Endodermal cell (in vitro differentiated cells): ENCODE data around the gene ATXN10. TPM values are rescaled to one million over a fixed set of nuclear protein-coding genes. Genes with fewer than 3 reads are reported as not detected.

Experiments
- DNase-seq: peaks from one replicate; pipeline ENCODE4 v3.0.0-alpha.2; 2017
- H3K27ac ChIP-seq: 2 replicates; pipeline ENCODE4 v1.5.1; 2013; ENCODE audit warnings: mild to moderate bottlenecking, low read depth, low read length, moderate library complexity
- H3K27me3 ChIP-seq: 2 replicates; pipeline ENCODE4 v1.6.1; 2013; ENCODE audit warnings: mild to moderate bottlenecking, low read length, moderate library complexity; ENCODE audit not compliant: insufficient read depth, control insufficient read depth, poor library complexity, severe bottlenecking
- H3K36me3 ChIP-seq: 2 replicates; pipeline ENCODE4 v1.7.0; 2013; ENCODE audit warnings: mild to moderate bottlenecking, low read length, moderate library complexity; ENCODE audit not compliant: control insufficient read depth, insufficient read depth
- H3K4me1 ChIP-seq: one replicate; pipeline ENCODE4 v1.7.0; 2013; ENCODE audit warnings: low read length; ENCODE audit not compliant: control insufficient read depth, insufficient read depth
- H3K4me3 ChIP-seq: 2 replicates; pipeline ENCODE4 v1.5.1; 2013; ENCODE audit warnings: mild to moderate bottlenecking, low read length, moderate library complexity
- H3K9ac ChIP-seq: 2 replicates; pipeline ENCODE4 v1.6.1; 2013; ENCODE audit warnings: mild to moderate bottlenecking, low read length, moderate library complexity; ENCODE audit not compliant: poor library complexity, severe bottlenecking; ENCODE audit errors: extremely low read depth
- H3K9me3 ChIP-seq: 2 replicates; pipeline ENCODE4 v1.6.1; 2013; ENCODE audit warnings: mild to moderate bottlenecking, low read length, moderate library complexity; ENCODE audit not compliant: control insufficient read depth
- H3K27ac Mint-ChIP-seq: 2 replicates; pipeline ENCODE4 v1.8.0; 2020; ENCODE audit warnings: mixed read lengths
- H3K27me3 Mint-ChIP-seq: 2 replicates; pipeline ENCODE4 v1.8.0; 2021; ENCODE audit warnings: mild to moderate bottlenecking, mixed read lengths; ENCODE audit not compliant: insufficient read depth
- H3K36me3 Mint-ChIP-seq: 2 replicates; pipeline ENCODE4 v1.8.0; 2020; ENCODE audit warnings: low read depth, mixed read lengths
- H3K4me1 Mint-ChIP-seq: 2 replicates; pipeline ENCODE4 v1.8.0; 2020; ENCODE audit warnings: mixed read lengths
- H3K4me3 Mint-ChIP-seq: 2 replicates; pipeline ENCODE4 v1.8.0; 2020; ENCODE audit warnings: mild to moderate bottlenecking, moderate library complexity, mixed read lengths
- H3K9me3 Mint-ChIP-seq: 2 replicates; pipeline ENCODE4 v1.8.0; 2020; ENCODE audit warnings: mild to moderate bottlenecking, mixed read lengths
- CTCF ChIP-seq: fragments of 200-600 bp; sonication (generic); conservative IDR thresholded peaks from 2 replicates; pipeline ENCODE4 v1.5.0; 2021; ENCODE audit warnings: antibody characterized with exemption, mild to moderate bottlenecking
- WGBS, 2 experiments: methylation state at CpG; one replicate each; pipeline versions ENCODE4 v1.1.5 to v1.1.7; 2013; ENCODE audit warnings: missing lambda C conversion rate in 2 of 2, mixed read lengths in 1 of 2; ENCODE audit not compliant: insufficient coverage in 1 of 2, insufficient read length in 1 of 2; 5-methylcytosine and 5-hydroxymethylcytosine counted together
- total RNA-seq, 2 donors: library from RNA; stranded (reverse); fragmentation: NEBNext Ultra II Directional in 1 of 2; extraction: Animal tissue kit (Norgen Biotek cat#: 25700) in 1 of 2; gene quantifications; 2 replicates in 1 of 2; 3 replicates in 1 of 2; pipeline ENCODE4 v1.2.1, GENCODE V29; 2021

Gene ATXN10
- total RNA-seq, 2 donors from 2014 or later: 223 to 266 TPM

- no peak overlapping the region for H3K27ac ChIP-seq
- 83% methylated on average over 1 of the region's 3 CpGs; no CpG with 5 or more reads in 1 of the 2 experiments for WGBS, 2 experiments
- H3K4me3 Mint-ChIP-seq: no peak overlapping the region
- no peaks in the 10 kb centered on the region for H3K36me3 ChIP-seq
- no peaks in the 10 kb centered on the region for H3K36me3 Mint-ChIP-seq
- no peaks in the 10 kb centered on the region for H3K9me3 Mint-ChIP-seq
- no peaks in the 10 kb centered on the region for H3K27me3 ChIP-seq
- no peak overlapping the region for H3K27ac Mint-ChIP-seq
- peaks cover 18% of the 10 kb centered on the region for H3K4me1 Mint-ChIP-seq
- DNase-seq: no peak
- H3K27me3 Mint-ChIP-seq: peaks cover 60% of the 10 kb centered on the region
- H3K4me1 ChIP-seq: no peaks in the 10 kb centered on the region
- no peak for TF ChIP-seq CTCF
- no peak overlapping the region for H3K4me3 ChIP-seq
- no peaks in the 10 kb centered on the region for H3K9me3 ChIP-seq
- H3K9ac ChIP-seq: no peak overlapping the region
These were observed 33.4 kb upstream of the ATXN10 start for GRCh38 chr22:45638197-45638596.

- no peak overlapping the region for H3K27ac ChIP-seq
- DNase-seq: no peak
- H3K27me3 Mint-ChIP-seq: peaks cover 56% of the 10 kb centered on the region
- H3K4me1 Mint-ChIP-seq: peaks cover 14% of the 10 kb centered on the region
- no peak overlapping the region for H3K4me3 Mint-ChIP-seq
- no peaks in the 10 kb centered on the region for H3K36me3 Mint-ChIP-seq
- no peak for TF ChIP-seq CTCF
- no peaks in the 10 kb centered on the region for H3K9me3 Mint-ChIP-seq
- no peaks in the 10 kb centered on the region for H3K27me3 ChIP-seq
- 86 to 88% methylated on average over 11 to 21 of the region's 21 CpGs for WGBS, 2 experiments
- no peaks in the 10 kb centered on the region for H3K36me3 ChIP-seq
- peak overlapping the region; percentile 44 for H3K27ac Mint-ChIP-seq
- no peaks in the 10 kb centered on the region for H3K4me1 ChIP-seq
- no peaks in the 10 kb centered on the region for H3K9me3 ChIP-seq
- H3K9ac ChIP-seq: no peak overlapping the region
- no peak overlapping the region for H3K4me3 ChIP-seq
These were observed 32.5 kb upstream of the ATXN10 start for GRCh38 chr22:45638834-45639746.

GRCh38 chr22:45639747-45640102, 31.9 kb upstream of the ATXN10 start:
- Mint-ChIP-seq H3K4me1 (peaks cover 14% of the 10 kb centered on the region), H3K27me3 (peaks cover 58% of the 10 kb centered on the region), H3K4me3 (no peak overlapping the region), H3K36me3 (no peaks in the 10 kb centered on the region), H3K9me3 (no peaks in the 10 kb centered on the region), H3K27ac (no peak overlapping the region)
- Histone ChIP-seq H3K9me3 (no peaks in the 10 kb centered on the region), H3K27me3 (peaks cover 3% of the 10 kb centered on the region), H3K4me1 (no peaks in the 10 kb centered on the region), H3K27ac (no peak overlapping the region), H3K36me3 (no peaks in the 10 kb centered on the region), H3K4me3 (no peak overlapping the region), H3K9ac (no peak overlapping the region)
- DNase-seq: no peak
- 77 to 80% methylated on average over 2 to 7 of the region's 7 CpGs for WGBS, 2 experiments
- no peak for TF ChIP-seq CTCF
